ENCODE data around the gene RGS6.

DNA sequence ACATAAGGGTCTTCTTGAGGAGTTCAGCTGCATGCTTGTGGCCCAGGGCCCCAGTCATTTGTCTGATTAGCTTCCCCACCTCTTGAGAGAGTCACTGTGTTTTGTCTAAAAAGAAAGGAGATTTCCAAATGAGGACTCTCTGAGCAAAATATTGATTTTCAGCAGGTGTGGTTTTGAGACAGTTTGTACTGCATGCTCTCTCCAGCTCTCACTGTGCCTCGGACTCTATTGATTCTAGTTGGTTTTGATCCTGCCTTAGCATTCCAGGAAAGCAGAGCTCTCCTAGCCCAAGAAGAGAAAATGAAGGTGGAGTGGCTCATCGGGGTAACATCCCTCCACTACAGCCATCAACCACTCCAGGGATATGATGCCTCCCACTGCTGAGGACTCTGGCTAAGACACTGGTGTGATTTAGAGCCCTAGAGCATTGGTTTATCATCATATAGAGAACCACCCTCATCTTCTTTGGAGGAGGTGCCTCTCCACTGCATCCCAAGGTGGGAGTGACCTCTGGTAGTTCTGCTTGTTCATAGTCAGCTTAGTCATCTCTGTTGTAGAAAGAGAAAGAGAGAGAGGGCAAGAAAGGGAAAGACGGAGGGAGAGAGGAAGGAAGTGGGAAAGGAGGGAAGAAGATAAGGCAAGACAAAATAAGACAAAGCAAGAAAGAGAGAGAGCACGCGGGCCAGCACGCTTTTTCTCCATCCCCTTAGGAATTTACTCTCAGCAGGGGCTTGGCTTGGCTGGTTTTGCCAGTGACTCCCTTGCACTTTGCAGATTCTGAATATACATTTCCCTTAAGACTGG lies 596.0 kb downstream of the RGS6 start:
- TF ChIP-seq, protein P1, sequence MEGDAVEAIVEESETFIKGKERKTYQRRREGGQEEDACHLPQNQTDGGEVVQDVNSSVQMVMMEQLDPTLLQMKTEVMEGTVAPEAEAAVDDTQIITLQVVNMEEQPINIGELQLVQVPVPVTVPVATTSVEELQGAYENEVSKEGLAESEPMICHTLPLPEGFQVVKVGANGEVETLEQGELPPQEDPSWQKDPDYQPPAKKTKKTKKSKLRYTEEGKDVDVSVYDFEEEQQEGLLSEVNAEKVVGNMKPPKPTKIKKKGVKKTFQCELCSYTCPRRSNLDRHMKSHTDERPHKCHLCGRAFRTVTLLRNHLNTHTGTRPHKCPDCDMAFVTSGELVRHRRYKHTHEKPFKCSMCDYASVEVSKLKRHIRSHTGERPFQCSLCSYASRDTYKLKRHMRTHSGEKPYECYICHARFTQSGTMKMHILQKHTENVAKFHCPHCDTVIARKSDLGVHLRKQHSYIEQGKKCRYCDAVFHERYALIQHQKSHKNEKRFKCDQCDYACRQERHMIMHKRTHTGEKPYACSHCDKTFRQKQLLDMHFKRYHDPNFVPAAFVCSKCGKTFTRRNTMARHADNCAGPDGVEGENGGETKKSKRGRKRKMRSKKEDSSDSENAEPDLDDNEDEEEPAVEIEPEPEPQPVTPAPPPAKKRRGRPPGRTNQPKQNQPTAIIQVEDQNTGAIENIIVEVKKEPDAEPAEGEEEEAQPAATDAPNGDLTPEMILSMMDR (IDR thresholded peaks at IDR 0.05) = no peak
- TF ChIP-seq POLR2A (IDR thresholded peaks at IDR 0.05) = no peak
